HEK293T (cell line): ENCODE measurements around the gene TCF7.

Experiments used
- ARNT ChIP-seq: fragments of 450-650 bp; IDR thresholded peaks from 2 replicates; pipeline ENCODE4 v1.6.1; 2017; ENCODE audit warnings: mild to moderate bottlenecking
- ELF4 ChIP-seq: fragments of 450-650 bp; IDR thresholded peaks from 2 replicates; pipeline ENCODE4 v1.6.1; 2017; ENCODE audit warnings: antibody characterized with exemption
- FOXA1 ChIP-seq: fragments of 450-650 bp; IDR thresholded peaks from 2 replicates; pipeline ENCODE4 v1.6.1; 2016; ENCODE audit warnings: mild to moderate bottlenecking
- FOXK2 ChIP-seq: fragments of 450-650 bp; IDR thresholded peaks from 2 replicates; pipeline ENCODE4 v1.6.1; 2016; ENCODE audit warnings: mild to moderate bottlenecking
- FOXM1 ChIP-seq: fragments of 450-650 bp; IDR thresholded peaks from 2 replicates; pipeline ENCODE4 v1.6.1; 2017; ENCODE audit warnings: mild to moderate bottlenecking, borderline replicate concordance
- HDGF ChIP-seq: fragments of 450-650 bp; IDR thresholded peaks from 2 replicates; pipeline ENCODE4 v1.6.1; 2017; ENCODE audit warnings: antibody characterized with exemption, borderline replicate concordance
- L3MBTL2 ChIP-seq: fragments of 450-650 bp; conservative IDR thresholded peaks from 2 replicates; pipeline ENCODE4 v1.6.1; 2016; ENCODE audit warnings: mild to moderate bottlenecking
- LEF1 ChIP-seq: fragments of 450-650 bp; IDR thresholded peaks from 2 replicates; pipeline ENCODE4 v1.6.1; 2017; ENCODE audit warnings: mild to moderate bottlenecking, borderline replicate concordance
- NFRKB ChIP-seq: fragments of 450-650 bp; IDR thresholded peaks from 2 replicates; pipeline ENCODE4 v1.6.1; 2016; ENCODE audit warnings: mild to moderate bottlenecking, moderate library complexity
- SP1 ChIP-seq: fragments of 450-650 bp; IDR thresholded peaks from 2 replicates; pipeline ENCODE4 v1.6.1; 2017
- SUZ12 ChIP-seq: fragments of 450-650 bp; IDR thresholded peaks from 2 replicates; pipeline ENCODE4 v1.6.1; 2016; ENCODE audit warnings: mild to moderate bottlenecking
- TARDBP ChIP-seq: fragments of 450-650 bp; IDR thresholded peaks from 2 replicates; pipeline ENCODE4 v1.6.1; 2016
- ZNF384 ChIP-seq: fragments of 450-650 bp; IDR thresholded peaks from 2 replicates; pipeline ENCODE4 v1.6.1; 2016

DNA sequence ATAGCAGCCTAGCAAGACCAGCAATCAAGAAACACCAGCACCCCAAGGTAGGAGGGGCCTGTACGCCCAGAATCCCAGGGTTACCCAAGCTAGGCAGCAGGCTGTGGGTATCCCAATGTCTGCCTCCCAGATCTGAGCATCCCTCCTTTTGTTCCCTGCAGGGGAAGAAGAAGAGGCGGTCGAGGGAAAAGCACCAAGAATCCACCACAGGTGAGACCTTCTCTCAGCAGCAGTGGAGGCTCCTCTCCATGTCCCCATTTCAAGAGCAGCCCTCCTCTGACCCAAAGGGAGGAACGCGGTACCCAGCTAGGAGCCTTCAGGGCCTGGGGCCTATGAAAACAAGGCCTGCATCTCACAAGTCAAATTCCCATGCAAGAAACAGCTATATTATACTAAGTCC lies 28.9 kb downstream of the TCF7 start:
- no peak for TF ChIP-seq SP1
- TF ChIP-seq TARDBP: no peak
- TF ChIP-seq LEF1: no peak
- no peak for TF ChIP-seq ARNT
- TF ChIP-seq ELF4: no peak
- TF ChIP-seq FOXA1: no peak
- no peak for TF ChIP-seq ZNF384
- no peak for TF ChIP-seq FOXM1
- no peak for TF ChIP-seq HDGF
- no peak for TF ChIP-seq FOXK2
- no peak for TF ChIP-seq SUZ12
- no peak for TF ChIP-seq NFRKB
- no peak for TF ChIP-seq L3MBTL2
